ENCODE measurements around the gene CDC14A.

Gene CDC14A

DNA sequence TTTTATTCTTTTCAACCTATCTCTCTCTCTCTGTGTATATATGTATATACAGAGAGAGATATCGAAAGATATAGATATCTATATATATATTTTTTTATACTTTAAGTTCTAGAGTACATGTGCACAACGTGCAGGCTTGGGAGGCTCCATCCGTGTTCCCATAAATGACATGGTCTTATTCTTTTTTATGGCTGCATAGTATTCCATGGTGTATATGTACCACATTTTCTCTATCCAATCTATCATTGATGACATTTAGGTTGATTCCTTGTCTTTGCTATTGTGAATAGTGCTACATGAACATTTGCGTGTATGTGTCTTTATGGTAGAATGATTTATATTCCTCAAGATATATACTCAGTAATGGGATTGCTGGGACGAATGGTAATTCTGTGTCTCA lies 130.4 kb downstream of the CDC14A start:
- DNase-seq (ENCODE audit: low read depth in 2 of 2, low spot score in 1 of 2), result no peak

DNA sequence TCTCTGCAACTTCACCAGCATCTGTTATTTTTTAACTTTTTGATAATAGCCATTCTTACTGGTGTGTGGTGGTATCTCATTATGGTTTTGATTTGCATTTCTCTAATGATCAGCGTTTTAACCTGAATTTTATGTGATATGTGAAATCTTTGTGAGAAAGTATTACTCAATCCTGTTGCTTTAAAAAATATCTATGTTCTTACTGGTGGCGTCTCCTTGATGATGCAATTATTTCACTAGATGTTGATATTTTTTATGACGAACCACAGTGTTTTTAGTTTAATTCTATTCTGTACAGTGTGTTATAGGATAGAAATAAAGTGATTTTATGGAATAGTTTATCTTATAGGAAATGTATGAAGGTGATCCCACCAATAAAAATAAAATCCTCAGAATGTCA lies 130.9 kb downstream of the CDC14A start:
- no peak for DNase-seq (ENCODE audit: low read depth in 2 of 2, low spot score in 1 of 2)

DNA sequence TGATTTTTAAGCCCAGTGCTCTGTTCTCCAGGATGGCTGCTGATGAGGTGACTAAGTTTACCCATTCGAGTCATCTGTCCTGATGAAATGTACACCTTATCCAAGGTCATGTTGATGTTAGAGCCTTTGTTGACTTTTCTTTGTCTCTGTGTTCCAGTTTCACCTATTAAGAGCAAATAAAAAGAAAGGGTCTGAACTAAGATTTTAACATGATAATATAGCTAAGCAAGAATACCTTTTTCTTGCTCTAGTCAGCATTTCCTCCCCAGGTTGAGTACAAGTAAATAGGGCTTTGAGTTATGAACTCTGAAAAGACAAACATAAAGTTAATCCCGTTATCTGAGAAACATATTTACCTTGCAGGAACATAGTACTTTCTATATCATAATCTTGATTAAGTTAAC lies 133.6 kb downstream of the CDC14A start:
- no peak for DNase-seq (ENCODE audit: low read depth in 2 of 2, low spot score in 1 of 2)

DNA sequence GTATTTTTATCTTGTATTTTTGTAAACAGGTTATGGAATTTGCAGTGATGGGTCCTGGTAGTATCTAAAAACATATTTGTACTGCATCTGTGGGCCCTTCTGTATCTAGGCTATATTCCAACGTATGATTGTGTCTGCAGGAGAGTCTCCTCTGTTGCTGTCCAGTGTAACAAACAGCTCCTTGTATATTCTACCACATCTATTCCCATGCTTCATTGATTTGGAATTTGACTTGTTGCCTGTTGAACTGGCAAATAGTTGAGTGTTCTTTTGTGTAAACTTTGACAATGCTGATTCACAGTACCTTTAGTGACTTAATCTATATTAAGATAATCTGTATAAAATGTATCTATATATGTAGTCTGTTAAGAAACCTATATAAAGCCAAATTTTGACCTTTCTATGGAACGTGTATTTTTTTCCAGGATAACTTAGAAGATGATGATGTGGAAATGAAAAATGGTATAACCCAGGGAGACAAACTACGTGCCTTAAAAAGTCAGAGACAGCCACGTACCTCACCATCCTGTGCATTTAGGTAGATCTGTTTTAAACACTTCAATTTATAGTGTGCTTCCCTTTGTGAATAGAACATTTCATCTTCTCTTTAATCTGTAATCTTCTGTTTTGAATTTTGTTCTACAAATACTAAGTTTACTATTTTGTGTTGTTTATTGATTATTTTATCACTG lies 142.2 kb downstream of the CDC14A start:
- DNase-seq (ENCODE audit: low read depth in 2 of 2, low spot score in 1 of 2), result no peak

GRCh38 chr1:100496896-100497295 lies 144.6 kb downstream of the CDC14A start:
- DNase-seq (ENCODE audit: low read depth in 2 of 2, low spot score in 1 of 2), result no peak

- no peak for DNase-seq (ENCODE audit: low read depth in 2 of 2, low spot score in 1 of 2)
Measured at GRCh38 chr1:100497796-100498195, 145.5 kb downstream of the CDC14A start.

DNA sequence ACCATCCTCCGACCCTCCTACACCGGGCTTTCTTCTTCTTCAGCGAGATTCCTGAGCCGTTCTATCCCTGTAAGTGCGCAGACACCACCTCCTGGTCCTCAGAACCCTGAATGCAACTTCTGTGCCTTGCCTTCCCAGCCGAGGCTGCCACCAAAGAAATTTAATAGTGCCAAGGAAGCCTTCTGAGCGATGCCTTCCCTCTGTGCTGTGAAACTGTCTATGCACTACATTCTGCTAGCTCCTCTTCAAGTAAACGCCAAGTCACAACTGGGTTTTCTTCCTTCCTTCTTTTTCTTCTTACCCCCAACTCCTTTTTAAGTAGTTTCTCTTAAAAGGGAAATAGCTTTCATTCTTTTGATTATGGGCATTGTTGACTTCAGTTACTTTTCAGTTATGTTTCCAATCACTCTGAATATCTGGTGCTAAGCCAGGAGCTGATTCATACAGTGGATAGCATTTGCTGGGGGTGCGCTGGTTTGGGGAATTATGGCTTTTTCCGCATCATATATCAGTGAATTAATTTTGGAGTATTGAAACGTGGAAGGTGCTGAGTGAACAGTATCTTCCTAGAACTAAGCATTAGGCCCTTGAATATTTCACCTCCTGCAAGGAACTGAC lies 147.0 kb downstream of the CDC14A start:
- no peak for DNase-seq (ENCODE audit: low read depth in 2 of 2, low spot score in 1 of 2)

- no peak for DNase-seq (ENCODE audit: low read depth in 2 of 2, low spot score in 1 of 2)
Measured at GRCh38 chr1:100502052-100502792, 149.9 kb downstream of the CDC14A start.

DNA sequence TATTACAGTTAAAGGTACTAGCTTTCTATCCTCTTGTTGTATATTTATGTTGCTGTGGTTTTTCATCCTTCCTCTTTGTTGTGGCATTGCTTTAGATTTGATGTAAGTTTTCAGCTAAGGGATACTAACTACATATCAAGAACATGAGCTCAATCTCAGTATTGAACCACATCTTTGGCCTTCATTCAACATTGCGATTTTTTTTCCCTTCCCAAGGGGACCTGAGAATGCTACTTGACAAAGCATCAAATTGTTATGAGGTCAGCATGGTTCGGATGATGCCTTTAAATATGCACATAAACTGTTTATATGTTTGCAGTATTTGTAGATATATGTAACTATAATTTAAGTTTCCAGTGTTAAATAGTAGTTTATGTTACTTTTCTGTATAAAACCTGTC lies 153.9 kb downstream of the CDC14A start:
- DNase-seq (ENCODE audit: low read depth in 2 of 2, low spot score in 1 of 2), result no peak

DNA sequence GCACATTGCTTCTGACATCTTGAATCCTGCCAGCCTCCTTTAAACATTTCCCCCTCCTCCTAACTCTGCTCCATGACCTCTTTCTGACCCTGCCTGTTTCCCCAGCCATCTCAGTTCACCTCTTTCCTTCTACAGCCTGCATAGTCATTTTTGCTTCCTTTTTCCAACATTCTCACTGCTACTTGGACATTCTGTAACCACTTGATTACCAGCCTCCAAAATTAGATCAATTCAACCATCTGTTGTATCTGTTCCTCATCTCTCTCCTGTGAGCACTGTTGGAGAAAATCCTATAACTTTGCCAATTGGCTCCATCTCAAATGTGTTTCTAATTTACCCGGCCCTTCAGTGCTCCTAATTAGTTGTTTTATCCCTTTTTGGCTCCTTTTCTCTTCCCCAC lies 158.1 kb downstream of the CDC14A start:
- no peak for DNase-seq (ENCODE audit: low read depth in 2 of 2, low spot score in 1 of 2)

GRCh38 chr1:100511058-100511457 lies 158.8 kb downstream of the CDC14A start:
- DNase-seq (ENCODE audit: low read depth in 2 of 2, low spot score in 1 of 2), result no peak

GRCh38 chr1:100511773-100512172 lies 159.5 kb downstream of the CDC14A start:
- no peak for DNase-seq (ENCODE audit: low read depth in 2 of 2, low spot score in 1 of 2)

GRCh38 chr1:100512803-100513352 lies 160.6 kb downstream of the CDC14A start:
- no peak for DNase-seq (ENCODE audit: low read depth in 2 of 2, low spot score in 1 of 2)

GRCh38 chr1:100516857-100517256 lies 164.6 kb downstream of the CDC14A start:
- DNase-seq (ENCODE audit: low read depth in 2 of 2, low spot score in 1 of 2), result no peak

DNA sequence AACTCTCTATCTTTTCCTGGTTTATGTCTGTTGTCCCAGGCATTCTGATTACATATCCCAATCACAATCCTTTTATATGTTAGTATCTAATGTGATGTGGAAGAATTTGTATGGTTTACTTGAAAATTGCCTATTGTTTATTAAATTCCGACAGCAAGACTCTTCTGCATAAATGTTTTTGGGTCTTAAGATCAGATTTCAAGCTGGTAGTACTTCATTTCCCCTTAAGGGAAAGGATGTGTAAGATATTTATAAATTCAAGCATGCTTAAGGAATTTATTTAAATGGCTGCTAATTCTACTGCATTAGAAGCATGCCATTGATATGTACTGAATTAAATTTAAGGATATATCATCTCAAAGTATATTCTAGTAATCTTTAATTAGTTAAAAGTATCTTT lies 165.2 kb downstream of the CDC14A start:
- DNase-seq (ENCODE audit: low read depth in 2 of 2, low spot score in 1 of 2), result no peak

DNA sequence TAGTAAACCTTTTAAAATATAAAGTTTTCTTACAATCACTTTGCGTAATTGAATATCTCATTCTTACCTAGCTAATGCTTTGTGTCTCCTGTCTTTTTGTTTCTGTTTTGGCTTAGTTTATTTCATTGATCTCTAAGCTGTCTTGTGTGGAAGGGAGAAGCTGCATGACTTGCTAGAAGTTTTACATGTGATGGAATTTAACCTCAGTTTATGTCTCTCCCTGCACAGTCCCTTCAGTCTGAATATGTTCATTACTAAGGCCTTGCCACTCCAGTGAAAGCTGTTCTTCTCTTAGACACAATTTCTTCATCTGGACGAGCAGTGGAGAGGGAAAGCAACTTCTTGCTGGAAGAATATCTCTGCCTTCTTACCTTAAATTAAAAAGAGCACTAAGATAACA lies 165.7 kb downstream of the CDC14A start:
- DNase-seq (ENCODE audit: low read depth in 2 of 2, low spot score in 1 of 2), result no peak

DNA sequence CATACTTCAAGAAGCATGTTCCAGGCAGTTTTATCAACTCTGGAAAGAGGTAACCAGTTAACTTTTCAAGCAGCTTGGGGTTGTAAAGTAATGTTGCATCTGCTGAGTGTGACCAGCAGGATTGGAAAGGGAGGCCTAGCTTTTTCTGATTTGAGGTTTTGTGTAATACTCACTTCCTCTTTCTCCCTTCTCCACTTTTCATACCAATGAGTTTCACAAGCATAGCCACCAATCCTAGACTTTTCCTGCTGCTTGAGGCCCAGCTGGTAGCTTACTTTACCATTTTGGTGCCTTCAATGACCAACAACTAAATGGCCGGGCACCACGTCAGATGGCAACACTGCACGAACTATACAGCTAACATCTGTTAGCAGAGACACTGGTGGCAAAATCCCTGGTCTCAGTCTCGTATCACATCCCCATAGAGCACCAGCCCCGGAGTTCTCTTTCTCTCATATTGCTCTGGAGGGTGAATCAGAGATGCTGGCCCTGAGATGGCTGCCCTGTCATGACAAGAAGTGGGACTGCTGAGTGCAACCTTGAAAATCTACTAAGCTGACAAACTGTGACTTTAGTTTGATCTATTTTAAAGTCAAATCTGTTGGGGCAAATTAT lies 170.8 kb downstream of the CDC14A start:
- no peak for DNase-seq (ENCODE audit: low read depth in 2 of 2, low spot score in 1 of 2)

GRCh38 chr1:100524355-100524754 lies 172.0 kb downstream of the CDC14A start:
- DNase-seq (ENCODE audit: low read depth in 2 of 2, low spot score in 1 of 2), result no peak

- no peak for DNase-seq (ENCODE audit: low read depth in 2 of 2, low spot score in 1 of 2)
Measured at GRCh38 chr1:100526894-100527293, 174.6 kb downstream of the CDC14A start.

GRCh38 chr1:100528871-100529270 lies 176.6 kb downstream of the CDC14A start:
- no peak for DNase-seq (ENCODE audit: low read depth in 2 of 2, low spot score in 1 of 2)

- DNase-seq (ENCODE audit: low read depth in 2 of 2, low spot score in 1 of 2), result no peak
Measured at GRCh38 chr1:100530141-100530540, 177.8 kb downstream of the CDC14A start.

Measured in stimulated activated CD8-positive, alpha-beta memory T cell treated with anti-CD3 and anti-CD28 coated beads, Interleukin-4, amount 100 ng/mL, for 1 hour (primary cell).